WTC11 (cell line): Measurements from ENCODE around the gene TMEM108. TPM values are rescaled to one million over a fixed set of nuclear protein-coding genes. Genes with fewer than 3 reads are reported as not detected.

Experiments used
- ATAC-seq: fragments of 200-7000 bp; cut with Tn5 transposase; 2 replicates; pipeline ENCODE4 v1.10.0; 2021; ENCODE audit warnings: mild to moderate bottlenecking, moderate library complexity
- CTCF ChIA-PET: fragments of 300-600 bp; sonication (Branson Sonifier 250); formaldehyde crosslinking; loops from one replicate; lab custom pipeline; 2021; ENCODE audit warnings: antibody characterized with exemption; lab: Charles Lee
- POLR2A ChIA-PET: fragments of 350-600 bp; sonication (Branson Sonifier 250); formaldehyde crosslinking; loops from one replicate; lab custom pipeline; 2021; ENCODE audit warnings: antibody characterized with exemption; lab: Charles Lee
- DNase-seq: peaks from one replicate; pipeline ENCODE4 v3.0.0; 2021; ENCODE audit warnings: low spot score
- H3K27ac Mint-ChIP-seq: 2 replicates; pipeline ENCODE4 v1.8.0; 2021; ENCODE audit warnings: mixed read lengths
- H3K27me3 Mint-ChIP-seq: 2 replicates; pipeline ENCODE4 v1.8.0; 2021; ENCODE audit warnings: low read depth, mild to moderate bottlenecking, moderate library complexity, mixed read lengths
- H3K36me3 Mint-ChIP-seq: 2 replicates; pipeline ENCODE4 v1.8.0; 2021; ENCODE audit warnings: mixed read lengths
- H3K4me1 Mint-ChIP-seq: 2 replicates; pipeline ENCODE4 v1.8.0; 2022; ENCODE audit warnings: mixed read lengths
- H3K4me3 Mint-ChIP-seq: 2 replicates; pipeline ENCODE4 v1.8.0; 2021; ENCODE audit warnings: mild to moderate bottlenecking, moderate library complexity, mixed read lengths
- H3K9me3 Mint-ChIP-seq: 2 replicates; pipeline ENCODE4 v1.8.0; 2021; ENCODE audit warnings: mixed read lengths
- ELF4 ChIP-seq: sonication (generic); formaldehyde crosslinking; IDR thresholded peaks from 2 replicates; pipeline ENCODE4 v1.8.1; 2022; ENCODE audit warnings: low read depth, mild to moderate bottlenecking, moderate library complexity, missing genetic modification reagents
- FOXK1 ChIP-seq: sonication (generic); formaldehyde crosslinking; IDR thresholded peaks from 2 replicates; pipeline ENCODE4 v1.8.0; 2022; ENCODE audit warnings: mild to moderate bottlenecking, moderate library complexity, missing genetic modification reagents
- FOXP1 ChIP-seq: sonication (generic); formaldehyde crosslinking; IDR thresholded peaks from 2 replicates; pipeline ENCODE4 v1.8.0; 2022; ENCODE audit warnings: missing genetic modification reagents, mild to moderate bottlenecking, moderate library complexity, borderline replicate concordance
- GABPB1 ChIP-seq: sonication (generic); formaldehyde crosslinking; IDR thresholded peaks from 2 replicates; pipeline ENCODE4 v1.8.1; 2023; ENCODE audit warnings: mild to moderate bottlenecking, missing genetic modification reagents
- IRF1 ChIP-seq: sonication (generic); formaldehyde crosslinking; IDR thresholded peaks from 2 replicates; pipeline ENCODE4 v1.8.0; 2023; ENCODE audit warnings: missing genetic modification reagents
- JAZF1 ChIP-seq: fragments of 250-450 bp; sonication (Bioruptor Pico); IDR thresholded peaks from 2 replicates; pipeline ENCODE4 v1.9.0; 2021; ENCODE audit warnings: moderate library complexity, mild to moderate bottlenecking, inconsistent platforms
- JUN ChIP-seq: sonication (generic); formaldehyde crosslinking; IDR thresholded peaks from 2 replicates; pipeline ENCODE4 v1.8.0; 2023; ENCODE audit warnings: mild to moderate bottlenecking, missing genetic modification reagents
- NR3C1 ChIP-seq: sonication (generic); formaldehyde crosslinking; conservative IDR thresholded peaks from 2 replicates; pipeline ENCODE4 v1.8.1; 2023; ENCODE audit warnings: low read depth, mild to moderate bottlenecking, missing genetic modification reagents
- RELA ChIP-seq: sonication (generic); formaldehyde crosslinking; IDR thresholded peaks from 2 replicates; pipeline ENCODE4 v1.8.1; 2022; ENCODE audit warnings: missing genetic modification reagents, mild to moderate bottlenecking, borderline replicate concordance
- STAT6 ChIP-seq: sonication (generic); formaldehyde crosslinking; conservative IDR thresholded peaks from 2 replicates; pipeline ENCODE4 v1.8.1; 2023; ENCODE audit warnings: mild to moderate bottlenecking, low read depth, missing genetic modification reagents, moderate library complexity
- TEAD1 ChIP-seq: sonication (generic); formaldehyde crosslinking; IDR thresholded peaks from 2 replicates; pipeline ENCODE4 v1.8.0; 2022; ENCODE audit warnings: mild to moderate bottlenecking, missing genetic modification reagents
- ZBTB21 ChIP-seq: sonication (generic); formaldehyde crosslinking; IDR thresholded peaks from 2 replicates; pipeline ENCODE4 v1.8.1; 2023; ENCODE audit warnings: mild to moderate bottlenecking, missing genetic modification reagents, borderline replicate concordance
- ZNF138 ChIP-seq: sonication (generic); formaldehyde crosslinking; conservative IDR thresholded peaks from 2 replicates; pipeline ENCODE4 v1.8.1; 2022; ENCODE audit warnings: mild to moderate bottlenecking, moderate library complexity, missing genetic modification reagents
- ZNF425 ChIP-seq: fragments of 250-450 bp; sonication (Bioruptor Pico); conservative IDR thresholded peaks from 2 replicates; pipeline ENCODE4 v1.9.0; 2021; ENCODE audit warnings: mild to moderate bottlenecking
- total RNA-seq: library from RNA; stranded (reverse); gene quantifications from 3 replicates; pipeline ENCODE4 v1.2.3, GENCODE V29; 2021
- TF ChIP-seq, protein P1 (sequence below): sonication (generic); formaldehyde crosslinking; IDR thresholded peaks from 2 replicates; pipeline ENCODE4 v1.8.0; 2022; ENCODE audit warnings: mild to moderate bottlenecking, missing genetic modification reagents
- TF ChIP-seq, protein P2 (sequence below): fragments of 250-450 bp; sonication (Bioruptor Pico); IDR thresholded peaks from 2 replicates; pipeline ENCODE4 v2.1.2; 2022; ENCODE audit warnings: mild to moderate bottlenecking, moderate library complexity
- TF ChIP-seq, protein P3 (sequence below): sonication (generic); formaldehyde crosslinking; IDR thresholded peaks from 2 replicates; pipeline ENCODE4 v1.8.1; 2022; ENCODE audit warnings: low read depth, mild to moderate bottlenecking, moderate library complexity, missing genetic modification reagents, borderline replicate concordance
- TF ChIP-seq, protein P4 (sequence below): sonication (generic); formaldehyde crosslinking; IDR thresholded peaks from 2 replicates; pipeline ENCODE4 v1.8.0; 2023; ENCODE audit warnings: mild to moderate bottlenecking, missing genetic modification reagents

TMEM108 gene
- total RNA-seq, 1 experiment from 2014 or later: 14.7 TPM

- TF ChIP-seq, protein P1, sequence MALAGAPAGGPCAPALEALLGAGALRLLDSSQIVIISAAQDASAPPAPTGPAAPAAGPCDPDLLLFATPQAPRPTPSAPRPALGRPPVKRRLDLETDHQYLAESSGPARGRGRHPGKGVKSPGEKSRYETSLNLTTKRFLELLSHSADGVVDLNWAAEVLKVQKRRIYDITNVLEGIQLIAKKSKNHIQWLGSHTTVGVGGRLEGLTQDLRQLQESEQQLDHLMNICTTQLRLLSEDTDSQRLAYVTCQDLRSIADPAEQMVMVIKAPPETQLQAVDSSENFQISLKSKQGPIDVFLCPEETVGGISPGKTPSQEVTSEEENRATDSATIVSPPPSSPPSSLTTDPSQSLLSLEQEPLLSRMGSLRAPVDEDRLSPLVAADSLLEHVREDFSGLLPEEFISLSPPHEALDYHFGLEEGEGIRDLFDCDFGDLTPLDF (CRISPR knock-in tag): no peak
- TF ChIP-seq FOXK1 (CRISPR knock-in tag): no peak
- TF ChIP-seq, protein P2, sequence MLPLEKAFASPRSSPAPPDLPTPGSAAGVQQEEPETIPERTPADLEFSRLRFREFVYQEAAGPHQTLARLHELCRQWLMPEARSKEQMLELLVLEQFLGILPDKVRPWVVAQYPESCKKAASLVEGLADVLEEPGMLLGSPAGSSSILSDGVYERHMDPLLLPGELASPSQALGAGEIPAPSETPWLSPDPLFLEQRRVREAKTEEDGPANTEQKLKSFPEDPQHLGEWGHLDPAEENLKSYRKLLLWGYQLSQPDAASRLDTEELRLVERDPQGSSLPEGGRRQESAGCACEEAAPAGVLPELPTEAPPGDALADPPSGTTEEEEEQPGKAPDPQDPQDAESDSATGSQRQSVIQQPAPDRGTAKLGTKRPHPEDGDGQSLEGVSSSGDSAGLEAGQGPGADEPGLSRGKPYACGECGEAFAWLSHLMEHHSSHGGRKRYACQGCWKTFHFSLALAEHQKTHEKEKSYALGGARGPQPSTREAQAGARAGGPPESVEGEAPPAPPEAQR: no peak
- TF ChIP-seq GABPB1 (CRISPR knock-in tag): no peak
- no peak for TF ChIP-seq ZBTB21 (CRISPR knock-in tag)
- no peak for TF ChIP-seq ZNF138 (CRISPR knock-in tag)
- TF ChIP-seq JAZF1 (CRISPR knock-in tag): no peak
- TF ChIP-seq RELA (CRISPR knock-in tag): no peak
- no peak for TF ChIP-seq ELF4
- no peak for TF ChIP-seq FOXP1 (CRISPR knock-in tag)
- TF ChIP-seq, protein P3, sequence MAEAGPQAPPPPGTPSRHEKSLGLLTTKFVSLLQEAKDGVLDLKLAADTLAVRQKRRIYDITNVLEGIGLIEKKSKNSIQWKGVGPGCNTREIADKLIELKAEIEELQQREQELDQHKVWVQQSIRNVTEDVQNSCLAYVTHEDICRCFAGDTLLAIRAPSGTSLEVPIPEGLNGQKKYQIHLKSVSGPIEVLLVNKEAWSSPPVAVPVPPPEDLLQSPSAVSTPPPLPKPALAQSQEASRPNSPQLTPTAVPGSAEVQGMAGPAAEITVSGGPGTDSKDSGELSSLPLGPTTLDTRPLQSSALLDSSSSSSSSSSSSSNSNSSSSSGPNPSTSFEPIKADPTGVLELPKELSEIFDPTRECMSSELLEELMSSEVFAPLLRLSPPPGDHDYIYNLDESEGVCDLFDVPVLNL (CRISPR knock-in tag): no peak
- no peak for TF ChIP-seq STAT6 (CRISPR knock-in tag)
- no peak for TF ChIP-seq ZNF425 (CRISPR knock-in tag)
These were observed 129.8 kb downstream of the TMEM108 start (continued) for GRCh38 chr3:133168025-133168401.

DNA sequence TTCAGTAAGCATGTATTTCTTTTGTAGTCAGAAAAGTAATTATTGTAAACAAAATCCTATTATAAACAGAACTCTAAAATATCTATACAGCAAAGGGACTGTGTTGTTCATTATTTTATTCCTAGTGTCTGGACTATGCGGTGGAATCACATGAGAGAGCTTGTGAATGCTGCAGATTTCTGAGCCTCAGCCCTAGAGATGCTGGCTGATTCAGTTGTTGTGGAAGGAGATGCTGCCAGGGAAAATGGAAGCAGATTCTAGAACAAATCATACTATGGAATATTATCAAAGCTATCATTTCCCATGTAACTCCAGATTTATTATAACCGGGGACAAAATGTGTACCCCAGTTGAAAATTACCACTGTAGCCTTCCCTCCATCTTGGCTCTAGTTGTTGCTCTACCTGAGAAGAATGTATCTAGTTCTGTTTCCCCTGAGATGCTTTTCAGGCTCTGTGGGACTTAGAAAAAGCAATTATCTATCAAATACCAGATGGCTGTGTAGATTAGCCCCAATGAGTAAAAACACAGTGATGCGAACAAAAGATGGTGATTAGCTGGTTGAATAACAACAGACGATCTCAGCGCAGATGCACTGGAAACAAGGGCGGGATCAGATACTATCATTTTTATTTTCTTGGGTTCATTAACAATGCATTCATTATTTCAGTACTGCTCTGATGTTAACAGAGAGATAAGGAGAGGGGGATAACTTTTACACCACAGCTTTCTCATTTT lies 131.3 kb downstream of the TMEM108 start:
- peaks cover 3% of the 10 kb centered on the region; the same call in 1 of the 2 replicates for H3K4me1 Mint-ChIP-seq
- no peak for ATAC-seq
- H3K27me3 Mint-ChIP-seq: peaks cover 2% of the 10 kb centered on the region
- ChIA-PET POLR2A (no interaction called here), CTCF (interaction anchor here (1.4 kb wide), 1 partner anchor 128 kb away, joined by 5 read pairs; no protein-coding TSS in a partner anchor)
- peaks cover 46% of the 10 kb centered on the region for H3K9me3 Mint-ChIP-seq
- no peak overlapping the region for H3K4me3 Mint-ChIP-seq
- peaks cover 38% of the 10 kb centered on the region for H3K36me3 Mint-ChIP-seq
- H3K27ac Mint-ChIP-seq: peak overlapping the region; percentile 6; the same call in 1 of the 2 replicates
- no peak for DNase-seq
- TF ChIP-seq, protein P4, sequence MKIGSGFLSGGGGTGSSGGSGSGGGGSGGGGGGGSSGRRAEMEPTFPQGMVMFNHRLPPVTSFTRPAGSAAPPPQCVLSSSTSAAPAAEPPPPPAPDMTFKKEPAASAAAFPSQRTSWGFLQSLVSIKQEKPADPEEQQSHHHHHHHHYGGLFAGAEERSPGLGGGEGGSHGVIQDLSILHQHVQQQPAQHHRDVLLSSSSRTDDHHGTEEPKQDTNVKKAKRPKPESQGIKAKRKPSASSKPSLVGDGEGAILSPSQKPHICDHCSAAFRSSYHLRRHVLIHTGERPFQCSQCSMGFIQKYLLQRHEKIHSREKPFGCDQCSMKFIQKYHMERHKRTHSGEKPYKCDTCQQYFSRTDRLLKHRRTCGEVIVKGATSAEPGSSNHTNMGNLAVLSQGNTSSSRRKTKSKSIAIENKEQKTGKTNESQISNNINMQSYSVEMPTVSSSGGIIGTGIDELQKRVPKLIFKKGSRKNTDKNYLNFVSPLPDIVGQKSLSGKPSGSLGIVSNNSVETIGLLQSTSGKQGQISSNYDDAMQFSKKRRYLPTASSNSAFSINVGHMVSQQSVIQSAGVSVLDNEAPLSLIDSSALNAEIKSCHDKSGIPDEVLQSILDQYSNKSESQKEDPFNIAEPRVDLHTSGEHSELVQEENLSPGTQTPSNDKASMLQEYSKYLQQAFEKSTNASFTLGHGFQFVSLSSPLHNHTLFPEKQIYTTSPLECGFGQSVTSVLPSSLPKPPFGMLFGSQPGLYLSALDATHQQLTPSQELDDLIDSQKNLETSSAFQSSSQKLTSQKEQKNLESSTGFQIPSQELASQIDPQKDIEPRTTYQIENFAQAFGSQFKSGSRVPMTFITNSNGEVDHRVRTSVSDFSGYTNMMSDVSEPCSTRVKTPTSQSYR: no peak
- TF ChIP-seq NR3C1 (CRISPR knock-in tag) (no peak), IRF1 (CRISPR knock-in tag) (no peak), JUN (CRISPR knock-in tag) (no peak), ZBTB21 (CRISPR knock-in tag) (no peak), TEAD1 (no peak)
